HG03196 (cell line): ENCODE measurements around the gene GREM1.

ENCODE experiments used
- ATAC-seq: cut with Tn5 transposase; IDR thresholded peaks from one replicate; pipeline ENCODE4 v1.9.1; 2021; ENCODE audit not compliant: unreplicated experiment

The GREM1 gene

DNA sequence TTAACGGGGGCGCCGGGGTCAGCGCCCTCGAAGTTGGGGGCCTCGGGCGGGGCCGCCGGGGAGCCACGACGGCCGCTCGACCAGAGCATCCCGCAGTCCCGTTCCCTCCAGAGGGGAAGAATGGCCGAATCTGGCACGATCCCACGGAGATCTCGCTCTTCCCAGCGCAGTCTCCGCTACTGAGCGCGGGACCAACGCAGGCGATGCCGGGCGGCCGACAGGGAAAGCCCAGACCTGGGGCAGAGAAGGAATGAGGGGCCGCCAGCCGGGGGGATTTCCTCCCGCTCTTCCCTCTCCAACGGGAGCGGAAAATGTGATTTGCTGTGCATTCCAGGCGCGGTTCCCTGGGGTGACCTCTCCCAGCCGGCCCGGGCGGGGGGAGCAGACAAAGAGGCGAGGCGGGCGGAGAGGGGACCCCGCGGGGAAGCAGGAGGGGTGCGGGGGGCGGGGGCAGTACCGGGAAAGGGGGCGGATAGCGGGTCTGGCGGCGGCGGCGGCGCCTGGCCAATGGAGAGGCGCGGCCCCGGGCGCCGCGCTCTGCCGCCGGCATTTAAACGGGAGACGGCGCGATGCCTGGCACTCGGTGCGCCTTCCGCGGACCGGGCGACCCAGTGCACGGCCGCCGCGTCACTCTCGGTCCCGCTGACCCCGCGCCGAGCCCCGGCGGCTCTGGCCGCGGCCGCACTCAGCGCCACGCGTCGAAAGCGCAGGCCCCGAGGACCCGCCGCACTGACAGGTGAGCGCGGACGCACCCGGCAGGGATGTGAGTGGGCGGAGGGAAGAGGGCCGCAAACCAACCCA, at the start of gene GREM1:
TSS of gene GREM1 (plus strand) at position 579 of the 801 bp plus-strand sequence. CDS start 12,687 bp downstream, outside the sequence.
- ATAC-seq = no peak

DNA sequence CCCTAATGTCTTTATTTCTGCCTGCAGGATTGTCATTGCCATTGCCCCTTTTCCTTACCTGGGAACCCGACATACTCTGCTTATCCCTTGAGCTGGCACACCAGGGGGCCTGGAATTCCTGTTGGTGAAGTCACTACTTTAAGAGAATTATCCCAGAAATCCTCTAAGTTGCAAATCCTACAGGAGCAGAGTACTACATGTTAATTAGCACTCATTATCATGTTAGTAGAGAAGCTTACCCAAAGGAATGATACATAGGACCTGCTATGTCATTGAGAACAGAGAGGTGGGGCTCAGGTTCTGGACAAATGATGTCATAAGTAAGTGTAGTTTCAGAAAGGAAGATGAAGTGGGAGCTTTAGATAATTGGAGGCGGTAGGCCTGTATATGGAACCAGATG, 48.9 kb upstream of the GREM1 start:
- ATAC-seq = no peak

DNA sequence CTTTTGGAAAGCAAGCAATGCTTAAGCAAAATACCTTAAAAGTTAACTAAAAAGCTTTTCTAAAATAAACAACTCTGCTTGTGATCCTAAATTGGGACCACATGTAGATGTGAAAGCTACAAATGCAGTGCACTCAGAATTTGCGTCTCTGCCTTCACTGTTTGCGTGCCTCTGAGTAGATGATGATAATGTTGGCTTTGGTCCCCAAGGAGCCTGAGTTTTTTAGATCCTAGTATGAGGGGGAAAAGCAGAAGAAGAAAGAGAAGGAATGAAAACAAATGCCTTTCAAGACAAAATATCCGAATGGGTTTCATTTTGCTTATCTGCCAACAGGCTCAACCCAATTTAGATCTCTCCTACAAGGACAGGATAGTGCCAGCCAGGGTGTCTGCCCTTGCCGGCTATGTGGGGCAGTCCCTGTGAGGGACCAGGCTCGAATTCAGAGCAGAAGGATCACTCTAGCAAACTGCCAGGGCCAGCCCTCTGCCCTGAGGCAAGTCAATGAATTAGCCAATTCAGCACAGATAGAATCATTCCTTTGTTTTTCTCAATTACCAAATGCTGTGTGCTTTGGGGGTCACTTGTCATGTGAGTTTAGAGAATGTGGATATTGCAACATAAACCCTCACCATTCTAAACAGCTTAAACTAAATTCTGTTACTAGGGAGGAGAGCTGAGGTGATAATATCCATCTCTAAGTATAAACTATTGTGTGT, 47.8 kb upstream of the GREM1 start:
- ATAC-seq = no peak

DNA sequence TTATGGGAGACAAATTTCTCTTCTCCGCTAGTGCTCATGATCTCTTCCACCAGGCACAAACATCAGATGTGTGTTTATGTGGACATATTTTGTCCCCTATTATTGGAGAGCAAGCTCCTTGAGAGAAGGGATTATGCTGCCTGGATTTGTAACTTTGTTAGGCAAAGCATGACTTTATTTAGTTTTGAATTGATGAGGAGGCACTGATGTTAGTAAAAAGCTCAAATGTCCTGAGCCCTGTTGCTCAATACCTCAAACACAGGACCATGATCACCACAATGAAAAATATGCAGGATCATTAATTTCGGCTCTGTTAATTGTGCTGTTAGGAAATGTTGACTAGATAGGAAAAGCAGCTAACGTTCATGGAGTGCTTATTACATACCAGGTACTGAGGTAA, 47.2 kb upstream of the GREM1 start:
- ATAC-seq = no peak

DNA sequence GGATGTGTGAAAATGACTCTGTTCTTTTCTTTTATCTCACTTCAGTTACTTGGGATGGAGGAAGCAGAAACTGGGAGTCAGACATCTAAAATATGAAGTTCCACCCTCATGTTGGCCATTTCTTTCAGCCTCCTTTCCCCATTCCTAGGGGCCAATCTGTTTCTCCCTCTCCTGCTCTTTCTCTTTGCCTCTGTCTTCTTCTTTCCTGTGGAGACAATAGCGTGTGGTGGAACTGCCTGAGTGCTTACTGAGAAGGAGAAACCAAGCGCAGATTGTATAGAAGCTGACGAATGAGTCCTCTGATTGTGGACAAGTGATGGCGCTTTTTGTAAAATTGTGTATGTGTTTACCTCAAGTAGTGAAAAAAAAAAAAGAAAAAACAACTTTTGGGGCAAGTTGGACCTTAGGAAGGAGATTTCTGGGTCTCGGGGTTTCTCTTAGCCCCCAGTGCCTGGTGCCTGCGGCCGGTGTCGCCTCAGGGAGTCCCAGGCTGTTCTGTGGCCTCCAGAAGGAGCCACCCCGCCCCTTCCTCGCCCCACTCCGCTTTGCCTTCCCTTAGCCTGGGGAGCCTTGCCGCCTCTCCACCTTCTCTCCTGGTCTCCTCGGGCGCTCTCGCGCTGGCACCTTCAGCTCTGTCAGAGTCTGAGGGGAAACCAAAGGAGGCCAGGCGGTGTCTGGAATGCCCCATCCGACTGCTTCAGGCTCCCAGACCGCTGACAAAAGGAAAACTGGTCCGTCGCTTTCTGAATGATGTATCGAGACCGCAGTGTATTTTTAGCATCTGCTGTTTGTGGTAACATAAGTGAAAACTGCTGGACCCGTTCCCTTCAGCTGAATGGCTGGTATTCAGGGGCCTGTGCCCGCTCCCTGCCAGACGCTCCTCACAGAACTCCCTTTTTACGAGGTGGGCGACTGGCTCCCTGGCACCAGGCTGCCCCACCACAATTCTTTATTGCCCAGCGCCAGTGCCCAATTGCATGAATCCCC, 46.2 kb upstream of the GREM1 start:
- no peak for ATAC-seq

DNA sequence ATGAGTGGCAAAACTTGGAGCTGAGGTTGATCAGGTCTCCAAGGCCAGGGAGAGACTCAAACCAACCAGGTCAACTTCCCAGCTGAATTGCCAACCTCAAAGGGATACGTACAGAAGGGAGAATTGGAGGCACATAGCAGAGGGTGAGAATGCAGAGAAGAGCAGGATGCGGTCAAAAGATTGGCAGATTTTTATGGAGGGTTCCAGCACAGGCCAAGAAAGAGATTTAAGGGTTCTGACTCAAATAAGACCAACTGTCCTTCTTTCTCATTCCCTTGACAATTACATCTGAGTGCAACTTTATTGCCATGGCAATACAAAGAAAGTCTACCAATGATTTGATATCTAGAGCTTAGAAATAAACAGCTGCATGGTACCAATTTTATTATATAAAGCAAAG, 43.1 kb upstream of the GREM1 start:
- no peak for ATAC-seq

DNA sequence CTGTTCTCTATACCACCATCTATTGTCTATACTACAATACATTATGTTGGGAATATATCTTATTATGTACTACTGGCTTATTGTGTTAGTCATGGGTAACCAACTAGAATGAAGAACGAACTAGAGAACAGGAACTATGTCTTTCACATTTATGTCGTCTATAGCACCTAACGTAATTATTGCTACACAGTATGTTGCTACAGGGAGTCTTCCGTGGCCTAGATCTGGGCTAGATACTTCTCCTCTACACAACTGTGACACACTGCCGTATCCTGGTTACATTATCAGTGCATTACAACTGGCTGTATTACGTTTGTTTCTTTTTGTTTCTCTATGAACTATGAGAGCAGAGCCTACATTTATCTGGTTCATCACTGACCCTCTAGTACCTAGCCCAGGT, 42.3 kb upstream of the GREM1 start:
- no peak for ATAC-seq

DNA sequence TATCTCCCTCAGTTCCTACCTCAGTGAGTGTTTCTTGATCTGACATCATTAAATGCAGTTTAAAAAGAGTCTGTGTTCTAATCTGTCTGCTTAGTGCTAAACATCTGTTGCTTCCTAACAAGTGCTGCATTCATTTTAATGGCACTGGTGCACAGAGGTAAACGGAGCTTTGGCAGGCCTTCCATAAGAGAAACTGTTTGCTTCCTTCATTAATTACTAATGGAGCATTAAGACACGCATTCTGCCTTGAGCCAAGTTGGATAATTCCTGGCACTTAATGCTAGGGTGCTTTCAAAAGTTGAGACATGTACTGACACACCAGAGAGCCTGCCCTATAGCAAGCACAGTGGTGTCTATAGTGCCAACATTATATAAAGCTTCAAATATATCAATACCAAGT, 41.6 kb upstream of the GREM1 start:
- no peak for ATAC-seq

DNA sequence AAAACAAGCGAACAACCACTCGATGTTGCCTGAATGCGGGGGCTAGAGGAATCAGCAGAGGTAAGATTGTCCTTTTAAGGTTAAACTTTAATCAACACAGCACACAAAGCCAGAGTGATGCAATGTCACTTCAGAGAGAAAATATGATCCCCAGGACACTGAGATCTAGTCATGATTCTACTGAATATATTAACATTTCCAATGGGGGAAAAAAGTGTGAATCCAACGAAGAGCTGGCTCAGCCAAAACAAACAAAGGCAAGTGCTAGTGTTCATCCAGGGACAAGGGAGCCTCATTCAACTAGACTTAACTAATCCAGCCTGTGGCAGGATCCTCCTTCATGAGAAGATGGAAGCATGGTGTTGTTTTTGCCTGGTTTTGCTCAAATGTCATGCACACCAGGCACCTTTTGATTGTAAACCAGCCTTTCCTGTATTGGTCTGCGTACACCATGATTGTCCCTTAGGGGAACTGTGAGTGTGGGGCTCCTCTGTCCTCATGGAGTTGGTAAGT, 40.5 kb upstream of the GREM1 start:
- ATAC-seq = no peak

DNA sequence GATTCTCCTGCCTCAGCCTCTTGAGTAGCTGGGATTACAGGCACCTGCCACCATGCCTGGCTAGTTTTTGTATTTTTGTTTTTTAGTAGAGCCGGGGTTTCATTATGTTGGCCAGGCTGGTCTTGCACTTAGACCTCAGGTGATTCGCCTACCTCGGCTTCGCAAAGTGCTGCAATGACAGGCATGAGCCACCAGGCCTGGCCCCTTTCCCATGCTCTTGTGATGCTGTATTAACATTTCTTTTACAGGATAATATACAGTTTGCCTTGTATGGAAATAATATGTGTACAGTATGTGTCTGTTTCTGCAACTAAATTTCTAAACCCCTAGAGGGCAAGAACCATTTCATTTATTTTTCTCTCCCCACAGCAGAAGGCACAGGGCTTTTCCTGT, 38.5 kb upstream of the GREM1 start:
- no peak for ATAC-seq

DNA sequence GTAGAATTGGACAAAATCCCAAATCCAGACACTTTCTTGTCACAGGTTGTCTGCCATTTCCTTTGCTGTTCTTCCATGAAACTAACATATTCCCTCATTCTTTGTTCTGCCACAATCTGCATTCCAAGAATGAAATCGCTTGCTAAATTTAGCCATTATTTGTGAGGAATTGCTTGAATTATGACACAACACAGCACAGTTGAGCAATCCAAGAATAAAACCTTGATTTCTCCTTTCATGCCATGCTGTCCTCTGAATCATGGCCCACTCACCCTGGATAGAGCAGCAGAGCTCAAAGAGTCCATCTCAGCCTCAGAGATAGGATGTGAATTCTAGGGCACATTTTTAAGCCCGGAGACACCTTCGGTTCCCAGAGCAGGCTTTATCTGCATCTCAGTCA, 35.2 kb upstream of the GREM1 start:
- ATAC-seq = no peak

DNA sequence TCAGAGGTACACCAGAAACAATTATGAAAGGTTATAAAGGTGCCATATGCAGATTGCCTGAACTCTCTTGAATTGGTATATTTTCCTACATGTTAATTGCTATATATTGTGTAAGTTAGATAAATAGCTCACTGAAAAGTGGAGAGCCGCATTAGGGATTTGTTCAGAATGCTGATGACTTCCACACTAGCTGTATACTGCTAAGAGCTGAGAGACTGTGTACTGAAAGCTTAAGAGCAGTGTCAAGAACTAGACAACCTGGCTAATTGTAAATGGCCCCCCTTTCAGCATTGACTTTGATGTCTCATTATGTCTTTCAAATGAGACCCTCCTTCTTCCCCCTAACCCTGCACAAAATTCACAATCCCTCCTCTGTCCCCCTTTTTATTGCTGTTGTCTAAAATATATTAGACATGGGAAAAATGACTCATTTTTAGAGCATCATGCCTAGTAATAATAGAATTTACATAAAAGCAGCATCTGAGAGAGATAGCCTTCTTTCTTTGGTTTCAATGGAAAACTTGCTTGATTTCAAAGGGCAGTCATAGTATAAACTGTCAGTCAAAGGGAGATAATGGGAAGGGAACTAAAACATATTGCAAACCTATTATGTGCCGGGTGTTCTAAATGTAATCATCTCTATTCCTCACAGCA, 34.7 kb upstream of the GREM1 start:
- ATAC-seq = no peak

DNA sequence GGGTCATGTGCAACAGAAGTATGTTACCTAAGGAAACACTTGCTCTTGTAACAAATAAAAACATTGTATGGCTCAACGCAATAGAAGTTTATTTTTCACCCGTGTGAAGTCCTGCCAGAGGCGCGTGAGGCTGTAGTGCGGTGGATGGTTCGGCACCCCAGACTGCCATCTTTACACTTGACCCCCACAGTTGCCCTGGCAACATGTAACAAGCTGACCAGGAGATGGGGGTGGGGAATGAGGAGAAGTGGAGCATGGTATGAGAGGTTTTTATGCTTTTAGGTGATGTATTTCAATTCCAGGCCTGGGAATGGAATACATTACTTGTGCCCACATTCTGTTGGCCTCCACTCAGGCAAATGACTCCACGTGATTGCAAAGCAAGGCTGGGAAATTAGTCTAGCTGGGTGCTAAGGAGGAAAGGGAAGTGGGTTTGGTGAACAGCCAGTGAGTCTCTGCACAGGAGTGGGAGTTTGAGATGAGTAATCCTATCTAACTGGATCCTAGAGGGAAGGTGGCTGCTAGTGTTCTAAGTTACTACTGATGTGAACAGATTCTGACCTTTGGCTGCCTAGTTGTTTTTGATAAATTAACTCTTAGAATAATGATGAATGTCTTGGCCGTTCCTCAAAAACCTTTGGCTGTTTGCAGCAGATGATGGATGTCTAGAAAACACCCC, 33.8 kb upstream of the GREM1 start:
- ATAC-seq = no peak

DNA sequence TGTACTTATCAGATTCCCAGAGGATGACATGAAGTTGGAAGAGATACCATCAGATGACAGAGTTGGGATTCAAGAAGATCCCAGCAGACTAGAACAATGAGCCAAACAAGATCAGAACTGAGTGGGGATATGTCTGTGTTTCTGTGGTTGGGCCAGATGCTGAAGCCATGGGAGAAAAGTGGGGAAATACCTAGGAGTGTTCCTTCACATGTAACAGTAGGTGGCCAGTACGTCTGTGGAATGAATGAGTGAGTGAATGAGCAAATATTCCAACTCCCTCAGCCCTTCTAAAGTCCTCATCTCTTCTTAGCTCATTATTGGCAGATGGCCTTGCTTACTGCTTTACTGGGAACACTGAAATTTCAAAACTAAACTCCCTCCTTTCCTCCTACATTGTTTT, 32.2 kb upstream of the GREM1 start:
- ATAC-seq = no peak

DNA sequence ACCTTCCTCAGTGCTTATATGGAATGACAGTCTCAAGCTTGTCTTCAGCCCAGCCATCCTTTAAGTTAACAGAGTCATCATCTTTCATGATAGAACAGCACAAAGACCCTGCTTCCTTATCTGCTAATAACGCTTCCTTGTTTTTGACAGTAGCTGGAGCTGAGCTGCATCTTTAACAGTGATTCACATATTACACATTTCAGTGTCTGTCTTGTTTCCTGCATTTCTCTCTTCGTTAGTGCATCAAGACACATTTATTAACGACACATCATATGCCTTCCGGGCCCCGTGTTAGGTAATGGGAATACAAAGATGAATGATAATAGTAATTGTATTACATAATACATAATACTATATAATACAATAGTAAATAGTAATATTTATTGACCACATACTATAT, 30.2 kb upstream of the GREM1 start:
- ATAC-seq = no peak

DNA sequence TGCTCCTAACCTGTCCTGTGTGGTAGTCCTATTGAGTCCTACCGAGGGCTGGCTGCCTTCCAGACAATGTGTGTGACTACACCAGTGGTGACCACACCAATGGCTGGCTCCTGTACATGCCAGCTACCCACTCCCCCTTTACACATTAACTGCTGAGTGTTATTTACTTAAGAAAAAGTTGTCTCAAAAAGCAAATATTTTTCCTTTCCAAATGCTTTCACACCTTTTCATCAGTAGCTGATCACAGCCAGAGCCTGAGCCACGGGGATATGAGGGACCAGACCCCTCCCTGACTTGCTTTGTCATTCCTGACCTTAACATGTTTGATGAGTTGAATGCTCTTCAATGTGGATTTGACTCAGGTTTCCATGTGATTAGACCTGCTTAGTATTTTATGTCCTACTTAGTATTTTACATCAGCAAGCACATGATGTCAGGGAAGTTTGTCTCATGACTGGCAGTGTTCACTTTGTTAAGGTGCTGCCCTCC, 29.6 kb upstream of the GREM1 start:
- no peak for ATAC-seq

DNA sequence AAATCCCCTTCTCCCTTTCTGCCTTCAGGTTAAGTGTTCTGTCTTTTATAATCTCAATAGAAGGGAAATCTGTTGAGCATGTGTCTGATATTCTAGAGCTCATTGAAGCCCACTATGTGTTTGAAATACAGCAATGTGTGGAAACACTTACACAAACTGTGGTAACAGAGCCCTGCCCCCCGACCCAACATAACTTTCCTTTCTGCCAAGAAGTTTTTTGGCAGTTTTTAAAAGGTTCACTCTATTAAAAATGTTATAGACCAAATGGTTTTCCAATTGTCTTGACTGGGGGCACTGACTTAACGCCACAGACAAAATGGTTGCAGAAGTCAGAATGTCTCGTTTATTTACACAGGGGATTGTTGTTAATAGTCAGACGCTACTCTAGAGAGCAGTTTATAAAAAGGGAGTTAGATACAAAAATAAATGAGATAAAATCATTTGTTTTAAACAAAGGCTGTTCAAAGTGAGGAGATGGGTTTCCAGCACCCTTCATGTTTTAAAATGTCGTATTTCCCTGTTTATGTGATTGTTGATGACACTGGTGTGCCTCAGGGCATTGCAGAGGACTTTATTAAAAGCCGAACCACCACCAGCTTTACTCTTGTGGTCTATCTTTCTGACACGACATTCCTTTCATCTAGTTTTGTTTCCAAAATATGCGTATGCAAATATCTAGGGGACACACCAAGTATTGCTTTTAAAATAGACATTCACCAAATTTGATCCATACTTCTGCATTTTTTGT, 26.7 kb upstream of the GREM1 start:
- no peak for ATAC-seq

DNA sequence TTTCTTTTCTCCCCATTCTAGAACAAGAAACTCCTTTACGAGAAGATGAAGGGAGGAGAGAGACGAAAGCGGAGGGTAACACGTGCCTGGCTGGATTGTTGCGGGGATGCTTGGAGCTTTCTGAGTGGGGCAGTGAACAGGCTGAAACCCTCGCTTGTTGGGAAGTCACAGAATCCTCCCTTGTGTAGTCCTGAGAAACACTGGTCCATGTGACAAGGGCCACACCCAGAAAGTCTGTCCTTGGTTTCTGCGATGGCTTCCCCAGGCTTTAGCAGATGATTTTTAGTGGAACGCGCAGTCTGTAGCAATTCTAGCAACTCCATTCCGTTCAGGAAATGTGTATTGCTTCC, 26.1 kb upstream of the GREM1 start:
- no peak for ATAC-seq

DNA sequence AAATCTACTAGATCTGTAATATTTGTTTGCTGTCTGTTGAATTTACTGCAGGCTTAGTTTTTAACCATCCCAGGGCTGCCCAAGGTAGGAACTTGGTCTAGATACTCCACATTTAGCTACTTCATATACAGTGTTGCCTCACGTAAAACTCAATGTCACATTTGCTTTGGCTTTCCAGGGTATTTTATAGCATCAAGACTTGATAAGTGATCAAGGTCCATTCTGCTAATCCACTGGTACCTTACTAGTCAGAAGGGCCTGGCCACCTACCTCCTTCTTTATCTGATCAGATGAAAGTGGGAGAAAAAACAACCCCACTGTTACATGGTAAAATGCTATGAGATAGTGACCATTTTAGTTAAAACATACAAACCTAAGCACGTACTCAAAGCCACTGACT, 25.5 kb upstream of the GREM1 start:
- ATAC-seq = no peak
